Hepatocyte (in vitro differentiated cells): ENCODE results near the gene TESK2. TPM values are rescaled to one million over a fixed set of nuclear protein-coding genes. Genes with fewer than 3 reads are reported as not detected.

ENCODE experiments used
- DNase-seq: peaks from one replicate; pipeline ENCODE4 v3.0.0-alpha.2; 2016; ENCODE audit warnings: low spot score
- H2AFZ ChIP-seq: fragments of 200-600 bp; sonication (generic); 2 replicates; pipeline ENCODE4 v1.6.0; 2016; ENCODE audit warnings: antibody characterized with exemption, mild to moderate bottlenecking
- H3K27ac ChIP-seq: fragments of 200-600 bp; sonication (generic); 2 replicates; pipeline ENCODE4 v1.5.1; 2016; ENCODE audit warnings: mild to moderate bottlenecking
- H3K27me3 ChIP-seq: fragments of 200-600 bp; sonication (generic); 2 replicates; pipeline ENCODE4 v1.6.1; 2016
- H3K36me3 ChIP-seq: fragments of 200-600 bp; sonication (generic); replicated peaks from 2 replicates; pipeline ENCODE4 v1.5.1; 2016; ENCODE audit warnings: low read depth; ENCODE audit not compliant: insufficient read depth
- H3K4me1 ChIP-seq: fragments of 200-600 bp; sonication (generic); 2 replicates; pipeline ENCODE4 v1.5.1; 2016; ENCODE audit warnings: mild to moderate bottlenecking, moderate library complexity; ENCODE audit not compliant: insufficient read depth
- H3K4me2 ChIP-seq: fragments of 200-600 bp; sonication (generic); 2 replicates; pipeline ENCODE4 v1.6.0; 2016
- H3K4me3 ChIP-seq: fragments of 200-600 bp; sonication (generic); 2 replicates; pipeline ENCODE4 v1.5.1; 2016; ENCODE audit warnings: mild to moderate bottlenecking
- H3K79me2 ChIP-seq: fragments of 200-600 bp; sonication (generic); 2 replicates; pipeline ENCODE4 v1.6.0; 2017; ENCODE audit warnings: mild to moderate bottlenecking
- H3K9me2 ChIP-seq: fragments of 200-600 bp; sonication (generic); replicated peaks from 2 replicates; pipeline ENCODE4 v1.6.0; 2017; ENCODE audit warnings: mild to moderate bottlenecking; ENCODE audit not compliant: insufficient read depth
- H3K9me3 ChIP-seq: fragments of 200-600 bp; sonication (generic); 2 replicates; pipeline ENCODE4 v1.5.1; 2016; ENCODE audit warnings: low read depth, mild to moderate bottlenecking
- H4K20me1 ChIP-seq: fragments of 200-600 bp; sonication (generic); 2 replicates; pipeline ENCODE4 v1.6.0; 2016; ENCODE audit warnings: mild to moderate bottlenecking; ENCODE audit not compliant: insufficient read depth, poor library complexity, severe bottlenecking
- EZH2 ChIP-seq: fragments of 200-600 bp; sonication (generic); IDR thresholded peaks from 2 replicates; pipeline ENCODE4 v1.6.1; 2016; ENCODE audit warnings: antibody characterized with exemption, mild to moderate bottlenecking, borderline replicate concordance
- EZH2phosphoT487 ChIP-seq: fragments of 200-600 bp; sonication (generic); IDR thresholded peaks from one replicate; pipeline ENCODE4 v1.6.1; 2018; ENCODE audit warnings: antibody characterized with exemption, mild to moderate bottlenecking, low read depth, moderate library complexity; ENCODE audit not compliant: unreplicated experiment, severe bottlenecking
- WGBS: methylation state at CpG from one replicate; pipeline ENCODE4 v1.1.6; 2016; ENCODE audit warnings: low lambda C conversion rate; ENCODE audit errors: missing lambda C conversion rate; 5-methylcytosine and 5-hydroxymethylcytosine counted together
- polyA plus RNA-seq: library from polyadenylated mRNA; unstranded; fragments of >200 nt; fragmentation: Nextera tagmentation; extraction: Ambion mirVana; gene quantifications from 2 replicates; pipeline ENCODE4 v1.2.1, GENCODE V29; 2016
- total RNA-seq: library from RNA; depleted of rRNA; stranded (reverse); fragments of >200 nt; gene quantifications from 2 replicates; pipeline ENCODE4 v1.2.3, GENCODE V29; 2014
- TF ChIP-seq, protein P1 (sequence below): fragments of 200-600 bp; sonication (generic); IDR thresholded peaks from 2 replicates; pipeline ENCODE4 v1.5.1; 2016; ENCODE audit warnings: antibody characterized with exemption, mild to moderate bottlenecking; ENCODE audit not compliant: poor library complexity

TESK2 gene
- total and polyA plus RNA-seq, 2 experiments from 2014 or later, result 6.2 to 8.6 TPM

DNA sequence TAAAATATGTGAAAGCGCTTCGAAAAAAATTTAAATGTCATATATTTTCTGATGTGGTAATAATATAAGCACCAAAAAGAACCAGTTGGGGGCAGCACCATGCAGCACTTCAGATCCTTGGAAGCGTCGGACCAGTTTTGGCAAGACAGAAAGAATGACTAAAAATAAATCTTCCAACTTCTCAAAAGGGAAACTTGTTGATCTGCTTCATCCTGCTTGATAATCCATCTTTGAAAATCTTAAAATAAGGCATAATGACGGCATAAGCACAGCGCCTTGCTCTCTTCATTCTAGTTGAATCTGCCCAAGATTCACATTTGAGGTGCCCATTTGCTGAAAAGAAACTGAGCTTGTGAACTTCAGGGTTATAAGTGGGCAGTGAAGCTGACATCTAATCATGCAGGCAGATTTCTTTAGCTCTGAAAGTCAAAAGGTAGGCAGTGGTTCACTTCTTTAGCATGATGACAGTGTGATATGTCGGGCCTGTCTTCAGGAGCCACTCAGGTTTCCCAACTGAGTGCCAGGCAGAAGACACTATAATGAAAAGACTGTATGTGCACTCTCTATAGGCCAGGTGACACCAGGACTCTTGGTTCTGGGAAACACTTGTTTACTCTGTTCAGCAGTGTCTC, 131.0 kb downstream of the TESK2 start:
- Histone ChIP-seq H3K27ac (peak overlapping the region; percentile 42), H3K4me1 (peaks cover 10% of the 10 kb centered on the region), H3K4me3 (no peak overlapping the region), H3K79me2 (no peaks in the 10 kb centered on the region), H3K36me3 (no peaks in the 10 kb centered on the region), H3K27me3 (no peaks in the 10 kb centered on the region), H2AFZ (peak overlapping the region; percentile 6), H3K4me2 (peak overlapping the region; percentile 41), H3K9me2 (no peaks in the 10 kb centered on the region), H3K9me3 (no peaks in the 10 kb centered on the region), H4K20me1 (no peaks in the 10 kb centered on the region)
- WGBS, result 48% methylated on average over 7 of the region's 7 CpGs
- TF ChIP-seq, protein P1, sequence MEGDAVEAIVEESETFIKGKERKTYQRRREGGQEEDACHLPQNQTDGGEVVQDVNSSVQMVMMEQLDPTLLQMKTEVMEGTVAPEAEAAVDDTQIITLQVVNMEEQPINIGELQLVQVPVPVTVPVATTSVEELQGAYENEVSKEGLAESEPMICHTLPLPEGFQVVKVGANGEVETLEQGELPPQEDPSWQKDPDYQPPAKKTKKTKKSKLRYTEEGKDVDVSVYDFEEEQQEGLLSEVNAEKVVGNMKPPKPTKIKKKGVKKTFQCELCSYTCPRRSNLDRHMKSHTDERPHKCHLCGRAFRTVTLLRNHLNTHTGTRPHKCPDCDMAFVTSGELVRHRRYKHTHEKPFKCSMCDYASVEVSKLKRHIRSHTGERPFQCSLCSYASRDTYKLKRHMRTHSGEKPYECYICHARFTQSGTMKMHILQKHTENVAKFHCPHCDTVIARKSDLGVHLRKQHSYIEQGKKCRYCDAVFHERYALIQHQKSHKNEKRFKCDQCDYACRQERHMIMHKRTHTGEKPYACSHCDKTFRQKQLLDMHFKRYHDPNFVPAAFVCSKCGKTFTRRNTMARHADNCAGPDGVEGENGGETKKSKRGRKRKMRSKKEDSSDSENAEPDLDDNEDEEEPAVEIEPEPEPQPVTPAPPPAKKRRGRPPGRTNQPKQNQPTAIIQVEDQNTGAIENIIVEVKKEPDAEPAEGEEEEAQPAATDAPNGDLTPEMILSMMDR, result peak; percentile 83
- no peak for TF ChIP-seq EZH2phosphoT487
- peak; percentile 82 for DNase-seq

DNA sequence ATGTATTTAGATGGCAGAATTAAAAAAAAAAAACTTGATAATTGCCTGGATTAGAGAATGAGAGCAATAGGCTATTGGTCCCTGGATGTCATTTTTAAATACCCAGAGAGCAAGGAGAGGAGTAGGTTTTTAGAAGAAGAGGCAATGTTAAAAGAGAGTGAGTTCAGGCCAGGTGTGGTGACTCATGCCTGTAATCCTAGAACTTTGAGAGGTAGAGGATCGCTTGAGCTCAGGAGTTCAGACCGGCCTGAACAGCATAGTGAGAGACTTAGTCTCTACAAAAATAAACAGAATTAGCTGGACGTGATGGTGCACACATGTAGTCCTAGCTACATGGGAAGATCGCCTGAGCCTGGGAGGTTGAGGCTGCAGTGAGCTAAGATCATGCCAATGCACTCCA, 134.8 kb downstream of the TESK2 start:
- Histone ChIP-seq H3K4me2 (no peak overlapping the region), H3K9me3 (no peaks in the 10 kb centered on the region), H3K9me2 (no peaks in the 10 kb centered on the region), H3K36me3 (no peaks in the 10 kb centered on the region), H3K4me1 (peaks cover 10% of the 10 kb centered on the region), H2AFZ (no peak overlapping the region), H3K79me2 (no peaks in the 10 kb centered on the region), H3K27ac (no peak overlapping the region), H4K20me1 (no peaks in the 10 kb centered on the region), H3K27me3 (no peaks in the 10 kb centered on the region), H3K4me3 (no peak overlapping the region)
- DNase-seq, result peak; percentile 24
- TF ChIP-seq EZH2phosphoT487 (no peak), EZH2 (no peak)
- TF ChIP-seq, protein P1, result no peak
- WGBS, result 52% methylated on average over 4 of the region's 4 CpGs

DNA sequence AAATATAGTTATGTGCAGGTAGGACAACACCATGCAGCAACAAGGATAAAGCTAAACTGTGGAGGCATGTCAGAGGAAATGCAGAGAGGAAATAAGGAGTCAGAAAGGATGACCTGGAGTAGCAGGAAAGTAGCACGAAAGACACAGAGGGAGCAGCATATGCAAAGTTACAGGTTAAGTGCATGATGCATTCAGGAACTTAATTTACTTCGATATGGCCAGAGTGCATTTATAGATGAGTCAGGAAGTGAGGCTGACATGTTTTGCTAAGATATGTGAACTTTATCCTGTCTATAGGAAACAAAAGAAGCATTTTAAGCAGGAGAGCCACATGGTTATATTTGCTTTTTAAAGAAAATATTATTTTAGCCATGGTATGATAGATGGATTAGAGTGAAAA, 135.3 kb downstream of the TESK2 start:
- whole genome bisulfite sequencing, result 84% methylated on average over 2 of the region's 2 CpGs
- H3K9me2 ChIP-seq, result no peaks in the 10 kb centered on the region
- H3K36me3 ChIP-seq, result no peaks in the 10 kb centered on the region
- H3K27me3 ChIP-seq, result no peaks in the 10 kb centered on the region
- H3K79me2 ChIP-seq, result no peaks in the 10 kb centered on the region
- no peak overlapping the region for H3K27ac ChIP-seq
- no peaks in the 10 kb centered on the region for H3K9me3 ChIP-seq
- no peaks in the 10 kb centered on the region for H4K20me1 ChIP-seq
- H3K4me1 ChIP-seq, result peaks cover 8% of the 10 kb centered on the region
- DNase-seq, result no peak
- TF ChIP-seq, protein P1, result no peak
- TF ChIP-seq EZH2phosphoT487, result no peak
- no peak for TF ChIP-seq EZH2
- H3K4me3 ChIP-seq, result no peak overlapping the region
- H2AFZ ChIP-seq, result no peak overlapping the region
- H3K4me2 ChIP-seq, result no peak overlapping the region

- Histone ChIP-seq H2AFZ (no peak overlapping the region), H3K27ac (no peak overlapping the region)
- no peak for DNase-seq
Observed at GRCh38 chr1:45354838-45355237, 136.1 kb downstream of the TESK2 start.

More at GRCh38 chr1:45354838-45355237, 136.1 kb downstream of the TESK2 start:
- Histone ChIP-seq H3K4me3 (no peak overlapping the region), H3K36me3 (no peaks in the 10 kb centered on the region), H3K4me1 (no peaks in the 10 kb centered on the region), H4K20me1 (no peaks in the 10 kb centered on the region), H3K9me2 (no peaks in the 10 kb centered on the region), H3K79me2 (no peaks in the 10 kb centered on the region), H3K9me3 (no peaks in the 10 kb centered on the region), H3K4me2 (no peak overlapping the region), H3K27me3 (no peaks in the 10 kb centered on the region)
- WGBS, result 94% methylated on average over 4 of the region's 4 CpGs
- TF ChIP-seq EZH2 (no peak), EZH2phosphoT487 (no peak)
- TF ChIP-seq, protein P1, result no peak
